Measurements from ENCODE around the gene AAK1. TPM values are rescaled to one million over a fixed set of nuclear protein-coding genes. Genes with fewer than 3 reads are reported as not detected.

Gene AAK1
- total RNA-seq, 1 donor from 2014 or later: 66.4 TPM

GRCh38 chr2:69594341-69594740 is 49.2 kb downstream of the AAK1 start:
- Mint-ChIP-seq H3K36me3 (no peaks in the 10 kb centered on the region), H3K27me3 (ENCODE audit: low read depth) (no peaks in the 10 kb centered on the region), H3K4me3 (no peak overlapping the region), H3K9me3 (no peaks in the 10 kb centered on the region), H3K4me1 (peaks cover 10% of the 10 kb centered on the region), H3K27ac (no peak overlapping the region)
- DNase-seq (ENCODE audit: low spot score in 2 of 2, unreplicated experiment in 2 of 2): no peak
- TF ChIP-seq CTCF (IDR thresholded peaks at IDR 0.05; ENCODE audit: unreplicated experiment): no peak

DNA sequence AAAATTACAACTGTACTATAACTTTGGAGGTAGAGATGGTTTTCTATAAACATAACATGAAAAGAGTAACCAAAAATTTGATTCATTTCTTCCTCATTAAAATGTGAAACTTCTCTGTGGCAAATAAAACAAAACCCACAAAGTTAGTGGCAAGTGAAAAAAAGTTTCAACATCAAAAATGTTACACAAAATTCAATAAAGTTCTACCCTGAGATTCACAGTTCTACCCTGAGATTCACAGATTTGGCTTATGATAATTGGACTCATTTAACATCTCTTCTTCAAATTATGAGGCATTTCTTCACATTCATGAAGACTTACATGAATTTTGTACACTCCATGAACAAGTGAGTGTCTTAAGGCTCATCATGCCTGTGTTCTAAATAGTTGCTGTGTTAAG is 51.0 kb downstream of the AAK1 start:
- no peak overlapping the region for H3K27ac Mint-ChIP-seq
- no peak overlapping the region for H3K4me3 Mint-ChIP-seq
- no peaks in the 10 kb centered on the region for H3K9me3 Mint-ChIP-seq
- no peaks in the 10 kb centered on the region for H3K27me3 Mint-ChIP-seq (ENCODE audit: low read depth)
- no peak for TF ChIP-seq CTCF (IDR thresholded peaks at IDR 0.05; ENCODE audit: unreplicated experiment)
- H3K36me3 Mint-ChIP-seq: no peaks in the 10 kb centered on the region
- DNase-seq (ENCODE audit: low spot score in 2 of 2, unreplicated experiment in 2 of 2): no peak
- peaks cover 10% of the 10 kb centered on the region for H3K4me1 Mint-ChIP-seq

GRCh38 chr2:69589973-69590652 is 53.4 kb downstream of the AAK1 start:
- Mint-ChIP-seq H3K9me3 (no peaks in the 10 kb centered on the region), H3K4me1 (peaks cover 10% of the 10 kb centered on the region), H3K36me3 (no peaks in the 10 kb centered on the region), H3K4me3 (no peak overlapping the region), H3K27ac (no peak overlapping the region), H3K27me3 (ENCODE audit: low read depth) (no peaks in the 10 kb centered on the region)
- TF ChIP-seq CTCF (IDR thresholded peaks at IDR 0.05; ENCODE audit: unreplicated experiment): no peak
- DNase-seq (ENCODE audit: low spot score in 2 of 2, unreplicated experiment in 2 of 2): no peak

- Mint-ChIP-seq H3K9me3 (no peaks in the 10 kb centered on the region), H3K27ac (no peak overlapping the region), H3K27me3 (ENCODE audit: low read depth) (no peaks in the 10 kb centered on the region), H3K4me1 (peaks cover 10% of the 10 kb centered on the region), H3K36me3 (no peaks in the 10 kb centered on the region), H3K4me3 (no peak overlapping the region)
- DNase-seq (ENCODE audit: low spot score in 2 of 2, unreplicated experiment in 2 of 2): no peak
- TF ChIP-seq CTCF (IDR thresholded peaks at IDR 0.05; ENCODE audit: unreplicated experiment): no peak
Measured at GRCh38 chr2:69588945-69589344, 54.6 kb downstream of the AAK1 start.

GRCh38 chr2:69588403-69588802 is 55.1 kb downstream of the AAK1 start:
- H3K4me1 Mint-ChIP-seq: peaks cover 10% of the 10 kb centered on the region
- H3K27ac Mint-ChIP-seq: no peak overlapping the region
- H3K4me3 Mint-ChIP-seq: no peak overlapping the region
- H3K27me3 Mint-ChIP-seq (ENCODE audit: low read depth): no peaks in the 10 kb centered on the region
- DNase-seq (ENCODE audit: low spot score in 2 of 2, unreplicated experiment in 2 of 2): no peak
- no peak for TF ChIP-seq CTCF (IDR thresholded peaks at IDR 0.05; ENCODE audit: unreplicated experiment)
- H3K36me3 Mint-ChIP-seq: no peaks in the 10 kb centered on the region
- no peaks in the 10 kb centered on the region for H3K9me3 Mint-ChIP-seq
